NB4 (cell line): ENCODE results near the gene IGF2BP3.

ENCODE experiments used
- CTCF ChIP-seq: IDR thresholded peaks from one replicate; pipeline ENCODE4 v1.5.1; 2012; ENCODE audit warnings: low read depth, low read length
- MAX ChIP-seq: IDR thresholded peaks from 2 replicates; pipeline ENCODE4 v1.6.1; 2011; ENCODE audit warnings: low read depth, low read length
- MYC ChIP-seq: IDR thresholded peaks from 2 replicates; pipeline ENCODE4 v1.6.1; 2011; ENCODE audit warnings: low read depth, low read length
- POLR2A ChIP-seq: IDR thresholded peaks from 2 replicates; pipeline ENCODE4 v1.6.1; 2011; ENCODE audit warnings: mild to moderate bottlenecking; ENCODE audit not compliant: insufficient read length; ENCODE audit errors: extremely low read depth

- no peak for TF ChIP-seq CTCF
- no peak for TF ChIP-seq MYC
- TF ChIP-seq POLR2A, result no peak
- no peak for TF ChIP-seq MAX
Observed at GRCh38 chr7:23438171-23438570, 32.1 kb downstream of the IGF2BP3 start.
